Hematopoietic multipotent progenitor cell treated with erythropoietin and hydrocortisone succinate and interleukin-3 and kit ligand, for 6 days (in vitro differentiated cells): ENCODE data around the gene DDX39B.

Experiments
- DNase-seq: peaks from one replicate; pipeline ENCODE4 v3.0.0-alpha.2; 2015

The DDX39B gene

DNA sequence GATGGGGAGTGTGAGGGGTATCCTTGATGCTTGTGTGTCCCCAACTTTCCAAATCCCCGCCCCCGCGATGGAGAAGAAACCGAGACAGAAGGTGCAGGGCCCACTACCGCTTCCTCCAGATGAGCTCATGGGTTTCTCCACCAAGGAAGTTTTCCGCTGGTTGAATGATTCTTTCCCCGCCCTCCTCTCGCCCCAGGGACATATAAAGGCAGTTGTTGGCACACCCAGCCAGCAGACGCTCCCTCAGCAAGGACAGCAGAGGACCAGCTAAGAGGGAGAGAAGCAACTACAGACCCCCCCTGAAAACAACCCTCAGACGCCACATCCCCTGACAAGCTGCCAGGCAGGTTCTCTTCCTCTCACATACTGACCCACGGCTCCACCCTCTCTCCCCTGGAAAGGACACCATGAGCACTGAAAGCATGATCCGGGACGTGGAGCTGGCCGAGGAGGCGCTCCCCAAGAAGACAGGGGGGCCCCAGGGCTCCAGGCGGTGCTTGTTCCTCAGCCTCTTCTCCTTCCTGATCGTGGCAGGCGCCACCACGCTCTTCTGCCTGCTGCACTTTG, 33.6 kb upstream of the DDX39B start, which contains the start of gene TNF:
Gene TNF, plus strand, starts transcription at position 231 of the 567 bp plus-strand sequence. Its CDS starts 177 bp downstream, at position 408.
- DNase-seq, result no peak

DNA sequence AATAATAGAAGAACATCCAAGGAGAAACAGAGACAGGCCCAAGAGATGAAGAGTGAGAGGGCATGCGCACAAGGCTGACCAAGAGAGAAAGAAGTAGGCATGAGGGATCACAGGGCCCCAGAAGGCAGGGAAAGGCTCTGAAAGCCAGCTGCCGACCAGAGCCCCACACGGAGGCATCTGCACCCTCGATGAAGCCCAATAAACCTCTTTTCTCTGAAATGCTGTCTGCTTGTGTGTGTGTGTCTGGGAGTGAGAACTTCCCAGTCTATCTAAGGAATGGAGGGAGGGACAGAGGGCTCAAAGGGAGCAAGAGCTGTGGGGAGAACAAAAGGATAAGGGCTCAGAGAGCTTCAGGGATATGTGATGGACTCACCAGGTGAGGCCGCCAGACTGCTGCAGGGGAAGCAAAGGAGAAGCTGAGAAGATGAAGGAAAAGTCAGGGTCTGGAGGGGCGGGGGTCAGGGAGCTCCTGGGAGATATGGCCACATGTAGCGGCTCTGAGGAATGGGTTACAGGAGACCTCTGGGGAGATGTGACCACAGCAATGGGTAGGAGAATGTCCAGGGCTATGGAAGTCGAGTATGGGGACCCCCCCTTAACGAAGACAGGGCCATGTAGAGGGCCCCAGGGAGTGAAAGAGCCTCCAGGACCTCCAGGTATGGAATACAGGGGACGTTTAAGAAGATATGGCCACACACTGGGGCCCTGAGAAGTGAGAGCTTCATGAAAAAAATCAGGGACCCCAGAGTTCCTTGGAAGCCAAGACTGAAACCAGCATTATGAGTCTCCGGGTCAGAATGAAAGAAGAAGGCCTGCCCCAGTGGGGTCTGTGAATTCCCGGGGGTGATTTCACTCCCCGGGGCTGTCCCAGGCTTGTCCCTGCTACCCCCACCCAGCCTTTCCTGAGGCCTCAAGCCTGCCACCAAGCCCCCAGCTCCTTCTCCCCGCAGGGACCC, 32.6 kb upstream of the DDX39B start:
- no peak for DNase-seq

DNA sequence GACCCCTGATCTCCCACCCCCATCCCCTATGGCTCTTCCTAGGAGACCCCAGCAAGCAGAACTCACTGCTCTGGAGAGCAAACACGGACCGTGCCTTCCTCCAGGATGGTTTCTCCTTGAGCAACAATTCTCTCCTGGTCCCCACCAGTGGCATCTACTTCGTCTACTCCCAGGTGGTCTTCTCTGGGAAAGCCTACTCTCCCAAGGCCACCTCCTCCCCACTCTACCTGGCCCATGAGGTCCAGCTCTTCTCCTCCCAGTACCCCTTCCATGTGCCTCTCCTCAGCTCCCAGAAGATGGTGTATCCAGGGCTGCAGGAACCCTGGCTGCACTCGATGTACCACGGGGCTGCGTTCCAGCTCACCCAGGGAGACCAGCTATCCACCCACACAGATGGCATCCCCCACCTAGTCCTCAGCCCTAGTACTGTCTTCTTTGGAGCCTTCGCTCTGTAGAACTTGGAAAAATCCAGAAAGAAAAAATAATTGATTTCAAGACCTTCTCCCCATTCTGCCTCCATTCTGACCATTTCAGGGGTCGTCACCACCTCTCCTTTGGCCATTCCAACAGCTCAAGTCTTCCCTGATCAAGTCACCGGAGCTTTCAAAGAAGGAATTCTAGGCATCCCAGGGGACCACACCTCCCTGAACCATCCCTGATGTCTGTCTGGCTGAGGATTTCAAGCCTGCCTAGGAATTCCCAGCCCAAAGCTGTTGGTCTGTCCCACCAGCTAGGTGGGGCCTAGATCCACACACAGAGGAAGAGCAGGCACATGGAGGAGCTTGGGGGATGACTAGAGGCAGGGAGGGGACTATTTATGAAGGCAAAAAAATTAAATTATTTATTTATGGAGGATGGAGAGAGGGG, 31.7 kb upstream of the DDX39B start:
- DNase-seq, result no peak

DNA sequence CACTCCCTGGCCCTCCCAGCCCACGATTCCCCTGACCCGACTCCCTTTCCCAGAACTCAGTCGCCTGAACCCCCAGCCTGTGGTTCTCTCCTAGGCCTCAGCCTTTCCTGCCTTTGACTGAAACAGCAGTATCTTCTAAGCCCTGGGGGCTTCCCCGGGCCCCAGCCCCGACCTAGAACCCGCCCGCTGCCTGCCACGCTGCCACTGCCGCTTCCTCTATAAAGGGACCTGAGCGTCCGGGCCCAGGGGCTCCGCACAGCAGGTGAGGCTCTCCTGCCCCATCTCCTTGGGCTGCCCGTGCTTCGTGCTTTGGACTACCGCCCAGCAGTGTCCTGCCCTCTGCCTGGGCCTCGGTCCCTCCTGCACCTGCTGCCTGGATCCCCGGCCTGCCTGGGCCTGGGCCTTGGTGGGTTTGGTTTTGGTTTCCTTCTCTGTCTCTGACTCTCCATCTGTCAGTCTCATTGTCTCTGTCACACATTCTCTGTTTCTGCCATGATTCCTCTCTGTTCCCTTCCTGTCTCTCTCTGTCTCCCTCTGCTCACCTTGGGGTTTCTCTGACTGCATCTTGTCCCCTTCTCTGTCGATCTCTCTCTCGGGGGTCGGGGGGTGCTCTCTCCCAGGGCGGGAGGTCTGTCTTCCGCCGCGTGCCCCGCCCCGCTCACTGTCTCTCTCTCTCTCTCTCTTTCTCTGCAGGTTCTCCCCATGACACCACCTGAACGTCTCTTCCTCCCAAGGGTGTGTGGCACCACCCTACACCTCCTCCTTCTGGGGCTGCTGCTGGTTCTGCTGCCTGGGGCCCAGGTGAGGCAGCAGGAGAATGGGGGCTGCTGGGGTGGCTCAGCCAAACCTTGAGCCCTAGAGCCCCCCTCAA, 30.5 kb upstream of the DDX39B start, which contains the start of gene LTA:
Gene LTA, plus strand, starts transcription at position 249 of the 871 bp plus-strand sequence. Its CDS starts 454 bp downstream, at position 703.
- DNase-seq, result no peak

DNA sequence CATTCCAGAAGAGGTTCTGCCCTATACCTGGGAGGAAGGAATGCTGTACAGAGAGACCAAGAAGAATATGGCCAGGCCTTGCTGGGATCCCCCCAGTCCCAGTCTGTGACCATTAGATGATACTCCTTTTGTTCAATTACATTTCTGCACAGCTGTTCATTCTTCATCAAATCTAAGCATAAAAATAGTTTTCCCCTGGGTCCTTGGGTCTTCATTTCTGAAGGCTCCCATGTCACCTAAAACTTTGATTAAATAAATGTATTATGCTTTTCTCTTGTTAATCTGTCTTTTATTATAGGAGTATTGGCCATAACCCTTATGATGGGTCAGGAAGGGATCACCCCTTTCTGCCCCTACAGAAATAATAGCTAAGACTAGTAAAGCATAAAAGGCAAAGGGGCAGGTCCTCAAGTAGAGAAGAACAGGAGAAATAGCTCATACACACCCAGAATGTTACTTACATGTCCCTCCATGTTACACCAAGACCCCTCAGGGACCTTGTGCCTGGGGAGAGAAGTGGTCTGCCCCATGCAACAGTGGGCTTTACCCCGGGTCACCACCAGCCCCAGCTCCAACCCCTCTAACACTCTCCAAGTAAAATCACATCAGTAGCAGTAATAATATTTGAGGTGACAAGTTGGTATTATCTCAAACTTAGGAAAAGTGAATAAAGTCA, 28.2 kb upstream of the DDX39B start:
- no peak for DNase-seq

DNA sequence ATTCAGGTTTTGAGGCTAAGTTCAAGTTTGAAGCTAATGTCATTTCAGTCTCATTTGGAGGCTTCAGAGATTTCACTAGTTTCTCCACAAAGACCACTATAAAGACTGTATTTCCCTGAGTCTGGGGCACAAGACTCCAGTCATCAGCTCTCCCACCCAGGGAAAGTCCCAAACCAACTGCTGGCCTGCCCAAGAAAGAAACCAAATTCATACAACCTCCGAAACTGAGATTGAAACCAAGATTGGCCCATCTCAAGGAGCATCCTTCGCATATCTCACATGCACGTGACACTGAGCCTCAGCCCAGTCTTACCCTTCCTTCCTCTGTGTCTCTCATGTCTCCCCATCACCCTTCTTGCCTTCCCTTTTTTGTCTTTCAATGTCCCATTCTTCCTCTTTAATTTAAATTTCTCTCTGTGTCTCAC, 26.7 kb upstream of the DDX39B start:
- no peak for DNase-seq

DNA sequence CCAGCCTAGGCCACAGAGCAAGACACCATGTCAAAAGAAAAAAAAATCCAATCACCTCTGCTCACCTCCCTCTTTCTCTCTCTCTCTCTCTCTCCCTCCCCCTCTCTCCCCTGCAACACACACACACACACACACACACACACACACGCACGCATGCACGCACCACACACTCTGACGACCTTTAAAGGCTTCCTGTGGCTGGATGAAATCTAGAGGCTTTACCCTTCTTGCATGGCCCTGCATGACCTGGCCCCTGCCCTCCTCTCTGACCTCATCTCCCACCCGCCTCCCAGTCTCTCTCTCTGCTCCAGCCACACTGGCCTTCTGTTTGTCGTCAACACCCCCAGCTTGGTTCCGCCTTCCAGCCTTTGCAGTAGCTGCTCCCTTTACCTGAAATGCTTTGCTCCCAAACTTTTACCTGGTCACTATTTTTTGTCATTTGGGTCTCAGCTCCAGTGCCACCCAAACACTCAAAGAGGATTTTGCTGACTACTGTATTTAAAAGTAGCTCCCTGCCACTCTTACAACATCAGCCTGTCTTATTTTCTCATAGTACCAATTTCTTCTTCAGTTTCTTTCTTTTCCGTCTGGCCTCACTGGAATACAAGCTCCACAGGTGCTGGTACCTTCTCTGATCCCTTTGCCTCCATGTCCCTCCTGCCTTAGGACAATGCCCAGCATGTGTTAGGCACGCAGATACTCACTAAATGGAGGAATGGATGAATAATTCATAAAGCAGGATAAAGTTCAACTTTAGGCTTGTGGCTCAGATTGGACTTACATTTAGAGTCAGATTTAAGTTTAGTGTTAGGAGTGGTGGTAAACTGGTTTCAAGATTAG, 25.9 kb upstream of the DDX39B start:
- no peak for DNase-seq

DNA sequence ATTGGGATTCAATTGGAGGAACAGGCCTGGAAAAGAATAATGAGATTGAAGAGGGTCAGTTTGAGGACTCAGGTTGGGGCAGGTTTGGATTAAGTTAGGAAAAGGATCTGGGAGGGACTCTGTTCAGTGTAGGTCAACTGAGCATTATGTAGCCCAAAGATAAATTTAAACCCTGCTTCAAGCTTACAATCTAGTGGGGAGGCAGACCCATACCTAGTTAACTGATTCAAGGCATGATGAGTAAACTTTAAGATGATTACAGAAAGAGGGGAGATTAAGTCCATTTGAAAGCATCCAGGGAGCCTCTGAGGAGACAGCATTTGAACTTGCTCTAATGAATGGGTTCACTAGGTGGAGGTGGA, 18.9 kb upstream of the DDX39B start:
- no peak for DNase-seq

DNA sequence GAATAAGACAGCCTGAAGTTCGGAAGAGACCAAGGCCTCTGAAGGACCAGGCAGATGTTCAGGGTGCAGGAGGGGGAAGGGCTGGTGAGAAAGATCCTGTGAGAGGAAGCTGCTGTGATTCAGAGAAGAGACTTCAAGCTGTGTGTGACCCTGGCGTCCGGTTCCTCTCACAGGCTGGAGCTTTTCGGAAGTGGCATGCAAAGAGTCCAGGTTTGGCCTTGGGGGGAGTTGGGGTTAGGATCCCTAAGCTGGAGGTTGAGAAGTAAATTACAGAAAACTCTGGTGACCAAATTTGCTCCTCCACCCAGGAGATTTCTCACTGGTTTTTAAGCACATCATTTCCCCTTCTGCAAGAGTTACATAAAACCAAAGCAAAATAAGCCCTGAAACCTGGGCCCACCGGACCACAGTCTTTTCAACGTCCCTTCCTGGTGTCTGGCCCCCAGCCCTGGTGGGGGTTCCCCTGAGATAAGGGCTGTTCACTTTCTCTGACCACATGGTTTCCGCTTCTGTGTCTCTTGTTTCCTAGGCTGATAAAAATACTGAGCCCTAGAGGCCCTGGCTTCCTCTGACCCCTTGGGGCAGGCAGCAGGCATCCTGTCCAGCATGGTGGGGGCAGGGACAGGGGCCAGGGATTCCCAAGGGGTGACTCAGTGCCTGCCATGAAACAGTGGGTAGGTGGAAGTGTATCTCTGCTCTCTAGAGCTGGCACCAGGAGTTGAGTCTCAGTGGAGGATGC, 18.3 kb upstream of the DDX39B start:
- DNase-seq, result peak; percentile 75

DNA sequence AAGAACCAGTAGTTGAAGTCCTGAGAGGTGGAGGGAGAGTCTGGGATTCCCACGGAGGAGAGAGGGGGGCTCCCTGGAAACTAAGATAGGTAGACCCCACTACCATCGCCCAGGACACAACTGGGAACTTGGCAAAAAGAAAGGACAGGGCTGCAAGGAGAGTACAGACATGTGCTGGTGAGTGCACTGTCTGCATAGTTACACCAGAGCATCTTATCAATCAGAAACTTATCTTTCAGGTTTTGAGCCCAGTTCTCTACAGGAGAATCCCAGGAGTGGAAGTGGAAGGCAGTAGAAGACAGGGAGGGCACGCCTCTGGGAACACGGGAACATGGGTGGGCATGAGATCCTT, 17.8 kb upstream of the DDX39B start:
- DNase-seq, result no peak

DNA sequence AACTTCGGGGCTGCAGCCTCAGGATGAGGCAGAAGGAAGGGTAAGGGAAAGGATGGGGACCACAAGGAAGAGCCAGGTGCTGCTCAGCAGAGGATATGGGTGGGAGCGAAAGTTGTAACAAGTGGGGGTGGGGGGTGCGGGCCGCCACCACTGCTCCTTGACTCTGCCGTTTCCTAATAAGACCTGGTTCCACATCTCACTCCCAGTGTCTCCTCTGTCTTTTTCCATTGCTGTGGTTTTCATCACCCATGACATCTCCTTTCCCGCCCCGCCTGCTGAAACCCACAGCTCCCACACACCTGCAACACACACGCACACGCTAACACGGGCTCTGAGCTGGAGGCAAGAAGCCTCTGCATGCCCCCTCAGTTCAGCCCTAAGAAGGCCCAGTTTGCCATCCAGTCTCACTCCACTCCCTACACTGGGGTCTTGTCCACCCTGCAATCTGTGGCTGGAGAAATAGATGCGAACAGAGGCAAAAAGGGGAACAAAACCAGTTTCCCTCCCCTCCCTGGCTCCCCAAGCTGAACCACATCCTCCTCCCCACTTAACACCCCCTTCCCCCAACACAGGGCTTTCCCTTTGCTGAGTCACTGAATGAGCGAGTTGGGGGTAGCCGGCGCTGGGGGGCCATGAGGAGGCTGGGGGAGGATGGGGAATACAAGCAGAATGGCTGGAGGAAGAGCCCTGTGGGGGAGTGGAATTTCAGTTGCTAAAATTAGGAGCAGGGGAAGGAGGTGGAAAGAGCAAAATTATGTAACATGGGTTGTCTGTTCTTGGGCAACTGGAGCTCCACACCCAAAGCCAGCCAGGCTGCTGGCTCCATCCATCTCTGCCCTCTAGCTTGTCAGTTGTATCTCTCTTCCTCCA, 17.1 kb upstream of the DDX39B start:
- DNase-seq, result peak; percentile 84

DNA sequence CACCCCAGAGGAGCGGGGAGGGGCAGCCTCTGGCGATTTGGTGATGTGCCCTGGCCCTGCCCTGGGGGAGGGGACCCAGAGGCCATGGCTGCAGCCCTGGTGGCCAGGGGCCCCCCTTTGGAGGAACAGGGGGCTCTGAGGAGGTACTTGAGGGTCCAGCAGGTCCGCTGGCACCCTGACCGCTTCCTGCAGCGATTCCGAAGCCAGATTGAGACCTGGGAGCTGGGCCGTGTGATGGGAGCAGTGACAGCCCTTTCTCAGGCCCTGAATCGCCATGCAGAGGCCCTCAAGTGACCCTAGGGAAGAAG, 16.5 kb upstream of the DDX39B start:
- no peak for DNase-seq

DNA sequence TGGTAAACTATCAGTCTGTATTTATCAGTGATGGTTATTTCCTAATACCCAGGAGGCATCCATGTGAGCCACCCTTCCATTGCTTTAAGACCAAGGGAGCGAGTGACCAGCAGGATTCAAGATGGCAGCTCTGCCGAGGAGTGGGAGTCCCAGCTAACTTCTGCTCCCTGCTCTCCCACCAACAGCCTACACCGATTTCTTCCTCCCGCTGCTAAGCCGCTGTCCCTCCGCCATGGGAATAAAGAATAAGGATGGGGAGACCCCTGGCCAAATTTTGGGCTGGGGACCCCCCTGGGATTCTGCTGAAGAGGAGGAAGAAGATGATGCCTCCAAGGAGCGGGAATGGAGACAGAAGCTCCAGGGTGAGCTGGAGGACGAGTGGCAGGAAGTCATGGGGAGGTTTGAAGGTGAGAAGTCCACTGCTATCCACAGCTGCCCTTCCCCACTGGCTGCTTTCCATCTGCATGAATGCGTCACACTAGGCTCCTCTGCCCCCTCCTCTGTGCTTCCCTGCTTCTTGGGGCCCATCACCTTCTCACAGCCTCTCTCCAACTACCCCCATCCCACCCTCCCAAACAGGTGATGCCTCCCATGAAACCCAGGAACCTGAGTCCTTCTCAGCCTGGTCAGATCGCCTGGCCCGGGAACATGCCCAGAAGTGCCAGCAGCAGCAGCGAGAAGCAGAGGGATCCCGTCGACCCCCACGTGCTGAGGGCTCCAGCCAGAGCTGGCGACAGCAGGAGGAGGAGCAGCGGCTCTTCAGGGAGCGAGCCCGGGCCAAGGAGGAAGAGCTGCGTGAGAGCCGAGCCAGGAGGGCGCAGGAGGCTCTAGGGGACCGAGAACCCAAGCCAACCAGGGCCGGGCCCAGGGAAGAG, 15.9 kb upstream of the DDX39B start:
- DNase-seq, result no peak

DNA sequence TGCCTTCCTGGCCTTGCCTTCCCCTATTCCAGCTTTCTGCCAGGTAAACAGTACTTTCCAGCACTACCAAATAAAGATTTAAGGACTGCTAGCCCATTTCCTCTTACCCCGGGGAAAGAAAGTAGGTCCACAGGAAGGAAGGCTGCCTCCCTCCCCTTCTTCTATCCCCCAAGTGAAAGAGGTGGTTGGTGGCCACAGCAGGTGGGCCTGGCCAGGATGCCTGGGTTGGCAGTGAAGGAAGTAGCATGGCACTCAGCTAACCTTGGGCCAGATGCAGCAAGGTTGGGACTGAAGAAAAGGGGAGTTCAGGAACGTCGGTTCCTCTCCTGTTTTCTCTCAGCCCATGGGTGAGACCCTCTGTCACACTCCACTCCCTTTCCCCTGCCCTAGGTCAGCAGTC, 14.5 kb upstream of the DDX39B start:
- no peak for DNase-seq

DNA sequence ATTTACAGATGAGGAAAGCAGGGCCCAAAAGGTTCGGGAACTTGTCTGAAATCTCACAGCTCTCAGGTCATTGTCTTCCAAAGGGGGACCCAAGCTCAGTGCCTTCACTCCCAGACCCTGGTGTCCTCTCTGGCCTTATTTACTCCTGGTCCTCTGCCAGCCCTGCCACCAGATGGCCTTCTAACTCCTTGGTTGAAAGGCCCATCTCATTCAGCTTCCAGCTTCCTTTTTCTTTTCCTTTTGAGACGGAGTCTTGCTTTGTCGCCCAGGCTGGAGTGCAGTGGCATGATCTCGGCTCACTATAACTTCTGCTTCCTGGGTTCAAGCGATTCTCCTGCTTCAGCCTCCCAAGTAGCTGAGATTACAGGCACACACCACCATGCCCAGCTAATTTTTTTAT, 9.6 kb upstream of the DDX39B start:
- peak; percentile 91 for DNase-seq

DNA sequence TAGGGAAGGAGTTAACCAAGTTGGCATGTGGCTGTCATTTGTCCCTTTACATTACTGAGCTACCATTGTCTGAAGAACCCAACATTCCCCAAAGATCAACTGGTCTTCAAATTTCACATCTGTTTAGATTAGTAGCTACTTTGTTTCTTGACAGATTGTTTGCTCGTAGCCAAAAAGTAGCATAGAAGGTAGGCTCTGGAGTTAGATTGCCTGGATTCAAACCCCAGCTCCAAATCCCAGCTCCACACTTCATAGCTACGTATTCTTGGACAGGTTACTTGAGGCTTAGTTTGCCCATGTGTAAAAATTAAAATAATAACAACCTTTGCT, 6.7 kb upstream of the DDX39B start:
- DNase-seq, result no peak

DNA sequence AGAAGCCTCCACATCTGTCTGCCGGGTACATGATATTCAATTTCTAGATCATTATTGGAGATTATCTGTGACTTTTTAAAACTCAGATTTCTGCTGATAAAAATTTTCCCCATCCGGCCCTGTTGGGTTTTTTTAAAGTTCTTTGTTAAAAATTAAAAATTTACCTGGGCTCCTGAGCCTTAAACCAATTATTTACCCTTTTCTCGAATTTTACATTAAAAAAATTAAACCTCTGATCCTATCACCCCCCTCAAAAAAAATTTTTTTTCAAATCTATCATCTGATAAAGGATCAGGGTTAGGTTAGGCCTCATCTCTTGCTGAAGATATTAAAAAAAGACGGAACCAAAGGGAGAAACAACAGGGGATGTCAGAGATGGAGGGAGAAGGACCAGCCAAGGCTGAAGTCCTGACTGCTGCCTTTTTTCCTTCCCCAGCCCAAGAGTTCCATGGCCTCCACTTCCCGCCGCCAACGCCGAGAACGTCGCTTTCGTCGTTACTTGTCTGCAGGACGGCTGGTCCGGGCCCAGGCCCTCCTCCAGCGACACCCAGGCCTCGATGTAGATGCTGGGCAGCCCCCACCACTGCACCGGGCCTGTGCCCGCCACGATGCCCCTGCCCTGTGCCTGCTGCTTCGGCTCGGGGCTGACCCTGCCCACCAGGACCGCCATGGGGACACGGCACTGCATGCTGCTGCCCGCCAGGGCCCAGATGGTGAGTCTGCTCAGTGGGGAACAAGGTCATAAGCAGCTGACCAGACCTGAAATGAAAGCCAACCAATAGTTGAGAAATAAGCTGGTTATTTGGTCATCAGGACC, 6.1 kb upstream of the DDX39B start:
- no peak for DNase-seq
